Measurements from ENCODE around the gene FAM118B.

The FAM118B gene

GRCh38 chr11:126186708-126187529 is 24.7 kb upstream of the FAM118B start:
- DNase-seq (ENCODE audit: low read depth in 2 of 2): no peak

- no peak for DNase-seq (ENCODE audit: low read depth in 2 of 2)
Measured at GRCh38 chr11:126188332-126189108, 23.1 kb upstream of the FAM118B start.

DNA sequence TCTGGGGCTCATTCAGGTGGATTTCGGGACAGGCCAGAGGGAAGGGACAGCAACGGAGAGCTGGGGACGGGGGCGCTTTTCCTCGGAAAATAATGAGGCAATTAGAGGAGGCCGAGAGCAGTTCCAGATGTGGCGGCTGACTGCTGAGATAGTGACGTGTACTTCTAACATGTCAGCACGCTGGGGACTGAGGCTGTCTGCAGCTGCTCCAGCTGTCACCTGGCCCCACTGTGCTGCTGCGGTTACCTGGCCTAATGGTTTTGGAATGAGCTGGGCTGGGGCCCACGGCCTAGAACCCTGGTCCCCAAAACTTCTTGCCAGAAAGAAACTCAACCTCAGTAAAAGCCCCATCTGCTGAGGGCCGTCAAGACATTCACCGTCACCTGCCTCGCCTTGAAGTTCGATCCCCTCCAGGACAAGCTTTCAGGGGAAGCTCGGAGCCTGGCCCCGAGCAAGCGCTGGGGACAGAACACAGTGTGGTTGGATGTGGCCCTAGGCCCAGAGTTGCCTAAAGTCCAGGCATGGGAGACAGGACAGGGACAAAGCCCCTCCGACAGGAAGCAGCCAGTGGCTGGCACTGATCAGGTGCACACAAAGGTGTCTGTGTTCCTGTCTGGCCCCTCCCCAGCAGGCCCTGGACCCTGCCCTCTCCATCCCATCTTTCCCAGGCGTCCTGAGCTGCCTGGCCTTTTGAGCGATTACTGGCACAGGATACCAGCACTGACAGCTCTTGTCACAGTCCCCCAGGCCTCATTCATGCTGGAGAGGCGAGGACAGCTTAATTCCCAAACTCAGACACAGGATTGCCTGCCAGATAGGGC is 22.3 kb upstream of the FAM118B start:
- no peak for DNase-seq (ENCODE audit: low read depth in 2 of 2)

- DNase-seq (ENCODE audit: low read depth in 2 of 2): no peak
Measured at GRCh38 chr11:126190792-126191191, 20.8 kb upstream of the FAM118B start.

DNA sequence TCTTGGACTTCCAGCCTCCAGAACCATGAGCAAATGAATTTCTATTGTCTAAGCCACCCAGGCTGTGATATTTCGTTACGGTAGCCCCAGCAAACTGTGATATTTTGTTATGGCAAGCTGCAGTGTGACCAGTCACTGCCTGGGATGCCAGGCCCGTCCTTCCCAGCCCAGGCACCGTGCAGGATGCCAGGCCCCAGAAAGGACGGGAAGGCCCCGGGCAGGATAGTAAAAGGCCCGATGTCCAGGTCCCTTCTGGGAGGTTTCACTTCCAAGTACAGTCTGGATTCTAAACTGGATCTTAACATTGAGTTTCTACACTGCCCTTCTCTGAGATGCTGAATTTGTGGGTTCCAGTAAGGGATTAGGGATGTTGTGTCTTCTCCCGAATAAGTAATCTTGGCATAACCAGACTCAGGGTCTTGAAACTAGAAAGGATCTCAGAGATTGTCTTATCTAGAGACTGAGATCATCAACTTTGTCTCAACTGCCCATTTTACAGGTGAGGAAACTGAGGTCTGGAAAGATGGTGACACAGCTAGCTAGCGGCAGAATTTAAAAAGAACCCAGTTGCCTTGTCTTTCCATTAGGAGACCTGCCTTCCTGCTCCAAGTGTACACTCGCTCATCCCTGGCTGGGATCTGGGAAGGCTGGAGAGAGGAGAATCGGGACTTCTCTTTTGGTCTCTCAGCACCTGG is 20.1 kb upstream of the FAM118B start:
- DNase-seq (ENCODE audit: low read depth in 2 of 2): no peak

DNA sequence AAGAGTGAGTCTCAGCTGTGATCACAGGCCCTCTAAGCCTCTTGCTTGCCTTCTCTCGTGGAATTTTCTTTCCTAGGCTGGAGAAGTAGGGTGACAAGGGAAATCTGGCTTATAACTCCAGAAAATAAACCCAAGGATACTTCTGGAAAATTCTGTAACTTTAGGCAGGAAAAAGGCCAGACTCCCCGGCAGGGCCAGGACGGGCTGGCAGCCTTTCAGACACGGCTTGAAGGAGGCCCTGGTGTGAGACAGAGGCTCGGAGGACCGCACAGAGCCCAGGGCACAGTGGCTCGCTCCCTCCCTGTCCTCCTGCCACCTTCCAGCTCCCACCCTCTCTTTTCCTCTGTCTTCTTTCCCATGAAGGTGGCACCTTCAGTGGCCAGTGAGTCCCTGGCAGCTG is 19.2 kb upstream of the FAM118B start:
- no peak for DNase-seq (ENCODE audit: low read depth in 2 of 2)

DNA sequence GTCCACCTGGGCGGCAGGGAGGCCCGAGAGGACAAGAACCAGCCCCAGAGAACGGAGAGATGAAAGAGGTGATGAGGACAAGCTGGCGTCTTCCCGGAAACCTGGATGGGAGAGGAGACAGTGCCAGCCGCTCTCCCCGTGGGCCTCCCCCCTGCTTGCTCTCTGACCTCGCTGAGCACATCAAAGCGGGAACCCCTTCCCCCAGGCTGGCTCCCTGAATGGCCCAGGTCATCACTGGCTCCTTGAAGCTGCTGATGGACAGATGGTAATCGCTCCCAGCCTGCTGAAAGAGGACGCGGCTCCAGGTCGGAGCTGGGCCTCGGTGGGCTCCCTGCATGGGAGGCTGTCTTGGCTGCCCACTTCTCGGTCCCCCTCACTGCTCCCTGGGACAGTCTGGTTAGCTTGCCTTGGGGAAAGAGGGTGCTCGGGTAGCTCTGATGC is 18.5 kb upstream of the FAM118B start:
- no peak for DNase-seq (ENCODE audit: low read depth in 2 of 2)

DNA sequence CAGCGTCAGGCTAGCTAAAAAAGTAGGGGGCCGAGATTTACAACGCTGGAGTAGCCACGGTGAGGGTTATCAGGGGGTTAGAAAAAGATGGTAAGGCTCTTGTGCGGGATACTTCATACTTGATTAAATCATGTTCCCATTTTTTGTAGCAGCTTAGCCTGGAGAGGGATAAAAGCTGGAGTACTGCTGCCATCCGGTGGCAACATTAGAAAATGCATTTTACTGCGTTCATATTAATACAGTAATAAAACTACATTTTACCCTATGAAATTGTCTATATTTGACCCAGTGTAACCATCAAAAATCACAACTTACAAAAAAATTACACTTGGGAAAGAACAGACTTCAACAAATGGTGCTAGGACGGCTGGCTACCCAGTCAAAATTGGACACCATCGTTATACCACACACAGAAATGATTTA is 17.4 kb upstream of the FAM118B start:
- no peak for DNase-seq (ENCODE audit: low read depth in 2 of 2)

DNA sequence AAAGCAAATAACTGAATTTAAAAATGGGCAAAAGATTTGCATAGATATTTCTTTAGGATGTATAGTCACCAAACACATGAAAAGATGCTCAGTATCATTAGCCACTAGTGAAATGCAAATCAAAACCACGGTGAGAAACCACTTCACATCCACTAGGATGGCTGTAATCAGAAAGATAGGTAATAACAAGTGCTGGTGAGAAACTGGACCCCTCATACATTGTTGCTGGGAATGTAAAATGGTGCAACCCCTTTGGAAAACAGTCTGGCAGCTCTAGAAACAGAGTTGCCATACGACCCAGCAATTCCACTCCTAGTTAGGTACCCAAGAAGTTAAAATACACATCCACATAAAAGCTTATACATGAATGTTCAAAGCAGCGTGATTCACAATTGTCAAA is 16.5 kb upstream of the FAM118B start:
- no peak for DNase-seq (ENCODE audit: low read depth in 2 of 2)

DNA sequence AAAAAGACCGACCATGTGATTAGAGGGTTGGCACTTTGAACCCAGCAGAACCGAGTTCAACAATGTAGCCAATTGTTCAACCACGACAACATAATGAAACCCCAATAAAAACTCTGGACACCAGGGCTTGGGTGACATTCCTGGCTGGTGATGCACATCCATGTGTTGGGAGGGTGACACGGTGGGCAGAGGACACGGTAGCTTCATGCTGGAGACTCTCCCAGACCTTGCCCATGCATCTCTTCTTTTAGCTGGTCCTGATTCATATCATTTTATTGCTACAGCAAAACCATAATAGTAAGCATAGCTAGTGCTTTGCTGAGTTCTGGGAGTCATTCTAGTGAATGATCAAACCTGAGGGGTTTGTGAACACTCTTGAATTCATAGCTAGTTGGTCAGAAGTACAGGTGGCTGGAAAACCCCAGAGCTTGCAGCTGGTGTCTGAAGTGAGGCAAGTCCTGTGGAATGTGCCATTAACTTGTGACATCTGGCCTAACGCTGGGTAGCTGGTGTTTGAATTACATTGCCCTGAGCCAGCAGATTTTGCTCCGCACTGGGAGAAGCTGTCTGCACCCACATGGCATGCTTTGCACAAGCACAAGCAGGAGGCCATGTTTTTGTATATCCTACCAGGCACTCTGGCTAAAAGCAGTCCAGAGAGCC is 14.2 kb upstream of the FAM118B start:
- DNase-seq (ENCODE audit: low read depth in 2 of 2): no peak

DNA sequence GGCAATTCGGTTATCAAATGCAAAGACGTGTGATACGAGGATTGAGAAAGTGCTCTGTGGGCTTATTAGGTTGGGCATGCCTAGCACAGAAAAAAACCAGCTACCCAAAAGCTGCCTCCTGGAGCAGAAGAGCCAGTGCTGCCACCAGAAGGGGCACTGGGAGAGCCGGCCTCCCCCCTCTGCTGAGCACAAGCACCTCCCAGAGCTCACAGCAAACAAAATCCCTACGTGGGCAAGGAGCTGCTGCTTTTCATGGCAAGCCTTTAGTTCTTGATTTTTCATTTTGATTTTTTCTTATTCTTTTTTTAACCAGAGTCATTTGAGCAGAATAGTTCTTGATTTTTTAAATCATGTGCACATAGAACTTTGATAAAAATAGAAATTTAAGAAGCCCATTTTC is 12.9 kb upstream of the FAM118B start:
- DNase-seq (ENCODE audit: low read depth in 2 of 2): no peak

DNA sequence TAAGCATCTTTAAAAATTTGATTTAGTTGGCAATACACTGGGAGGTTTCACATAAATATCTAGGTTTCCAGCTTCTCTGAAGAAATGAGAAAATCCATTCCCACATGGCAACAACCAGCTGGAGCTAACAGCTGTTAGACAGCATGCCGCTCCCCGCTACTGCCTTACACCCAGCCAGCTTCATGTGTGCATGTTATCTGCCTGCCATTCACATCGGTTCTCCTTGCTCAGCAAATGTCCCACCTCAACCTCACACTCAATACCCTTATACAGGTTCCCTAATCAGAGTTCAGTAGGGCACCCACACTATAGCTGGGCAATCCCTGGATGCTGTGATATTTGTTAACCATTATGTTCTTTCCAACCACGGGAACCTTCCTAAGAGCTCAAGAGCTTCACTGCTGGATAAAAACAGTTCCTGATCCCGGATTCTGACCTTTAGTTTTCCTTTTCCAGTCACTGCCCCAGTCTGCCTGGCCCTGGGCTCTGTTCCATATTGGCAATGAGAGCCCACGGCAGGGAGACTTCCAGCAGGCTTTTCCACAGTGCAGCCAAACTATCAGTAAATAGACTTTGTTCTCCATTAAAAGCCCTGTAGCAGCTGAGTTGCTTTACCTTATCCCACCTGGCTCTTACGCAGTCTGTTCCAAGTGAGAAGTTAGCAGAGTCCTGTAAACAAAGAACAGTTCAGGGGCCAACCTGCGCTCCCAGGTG is 8.8 kb upstream of the FAM118B start:
- DNase-seq (ENCODE audit: low read depth in 2 of 2): no peak

- no peak for DNase-seq (ENCODE audit: low read depth in 2 of 2)
Measured at GRCh38 chr11:126205359-126205758, 6.2 kb upstream of the FAM118B start.

GRCh38 chr11:126207896-126208295 is 3.7 kb upstream of the FAM118B start:
- no peak for DNase-seq (ENCODE audit: low read depth in 2 of 2)

DNA sequence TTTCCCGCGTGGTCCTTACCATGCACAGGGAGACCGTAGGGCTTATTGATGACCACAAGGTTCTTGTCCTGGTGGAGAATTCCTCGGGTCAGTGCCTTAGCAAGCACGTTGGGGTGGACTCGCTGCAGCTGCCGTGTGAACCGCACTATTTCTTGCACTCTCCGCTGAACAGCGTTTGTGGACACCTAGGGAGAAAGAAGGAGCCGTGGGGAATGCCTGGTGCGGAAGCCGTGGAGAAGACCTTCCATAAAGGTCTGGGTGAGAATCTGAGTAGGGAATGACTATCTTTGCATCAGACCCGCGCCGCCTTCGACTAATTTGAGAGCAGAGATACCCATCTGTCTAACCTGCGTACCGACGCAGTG is 729 bp upstream of the FAM118B start:
- DNase-seq (ENCODE audit: low read depth in 2 of 2): no peak

GRCh38 chr11:126212089-126212660 is 593 bp downstream of the FAM118B start:
- DNase-seq (ENCODE audit: low read depth in 2 of 2): no peak

GRCh38 chr11:126214441-126214840 is 2.9 kb downstream of the FAM118B start:
- no peak for DNase-seq (ENCODE audit: low read depth in 2 of 2)

- no peak for DNase-seq (ENCODE audit: low read depth in 2 of 2)
Measured at GRCh38 chr11:126214841-126215240, 3.3 kb downstream of the FAM118B start.

DNA sequence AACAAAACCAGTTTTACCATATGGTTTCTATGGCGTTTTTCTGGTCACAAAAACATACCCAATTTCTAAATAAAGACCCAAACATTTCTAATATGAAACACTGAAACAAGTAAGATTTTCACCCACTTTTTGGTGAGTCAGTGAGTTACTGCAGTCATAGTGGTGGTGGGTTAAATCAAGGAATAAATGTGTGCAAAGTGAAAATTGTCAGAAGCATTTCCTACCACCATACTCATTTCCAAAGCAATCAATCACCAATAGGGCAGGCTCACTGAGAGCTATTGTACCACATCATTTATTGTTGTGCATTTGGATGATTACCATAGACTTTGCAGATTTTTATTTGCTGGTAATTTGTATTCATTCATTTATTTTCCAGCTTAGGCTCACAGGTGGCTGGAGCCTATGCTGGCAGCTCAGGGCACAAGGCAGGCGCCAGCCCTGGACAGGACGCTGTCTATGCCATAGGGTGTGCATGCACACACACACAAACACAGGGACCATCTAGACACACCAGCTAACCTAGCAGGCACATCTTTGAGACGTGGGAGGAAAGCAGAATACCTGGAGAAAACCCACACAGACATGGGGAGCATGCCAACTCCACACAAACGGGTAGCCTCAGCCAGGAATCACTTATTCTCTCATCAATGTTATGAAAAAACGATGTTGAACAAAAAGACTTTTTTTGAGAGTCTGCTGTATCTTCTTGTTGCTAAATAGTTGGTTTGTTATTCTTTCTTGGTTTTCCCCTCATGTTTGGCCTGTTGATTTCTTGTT is 5.1 kb downstream of the FAM118B start:
- no peak for DNase-seq (ENCODE audit: low read depth in 2 of 2)

Measured in stimulated activated CD8-positive, alpha-beta memory T cell treated with anti-CD3 and anti-CD28 coated beads, Interleukin-2, amount 100 ng/mL, for 1 hour (primary cell).